Astrocyte of the cerebellum (primary cell): Measurements from ENCODE around the gene IWS1.

Experiments
- DNase-seq: peaks from one replicate; pipeline ENCODE4 v3.0.0-alpha.2; 2011; ENCODE audit warnings: low read depth
- H3K4me3 ChIP-seq: 2 replicates; pipeline ENCODE4 v1.5.1; 2011; ENCODE audit warnings: mild to moderate bottlenecking, low read depth, low read length, moderate library complexity
- CTCF ChIP-seq: IDR thresholded peaks from 2 replicates; pipeline ENCODE4 v1.5.1; 2012; ENCODE audit warnings: low read length, low read depth, moderate library complexity, mild to moderate bottlenecking; ENCODE audit errors: missing control alignments
- in situ Hi-C: cut with HindIII; loops from 2 replicates; pipeline ENCODE4 v1.10.0; 2017; ENCODE audit warnings: low sequenced_read_pairs

IWS1 gene

DNA sequence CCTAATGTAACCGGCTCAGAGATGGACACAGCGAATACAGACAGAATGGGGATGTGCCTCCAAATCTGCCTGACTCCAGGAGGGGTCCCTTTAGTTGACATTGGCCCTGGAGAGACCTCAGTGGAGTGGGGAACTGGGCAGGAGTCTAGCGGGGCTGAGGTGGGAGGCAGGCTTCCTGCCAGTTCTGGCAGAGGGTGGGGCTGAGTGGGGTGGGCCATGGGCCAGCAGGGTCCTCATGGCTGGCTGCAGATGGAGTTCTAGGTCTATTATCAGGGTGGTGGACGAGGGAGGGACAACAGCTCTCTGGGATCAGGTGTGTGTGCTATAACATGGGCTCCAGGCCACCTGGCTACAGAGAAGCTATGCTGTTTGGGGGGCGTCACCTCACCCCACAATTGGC, 86.9 kb downstream of the IWS1 start:
- no peak for TF ChIP-seq CTCF
- in situ Hi-C loops, result no loop called here
- no peak for DNase-seq
- no peak overlapping the region for H3K4me3 ChIP-seq

DNA sequence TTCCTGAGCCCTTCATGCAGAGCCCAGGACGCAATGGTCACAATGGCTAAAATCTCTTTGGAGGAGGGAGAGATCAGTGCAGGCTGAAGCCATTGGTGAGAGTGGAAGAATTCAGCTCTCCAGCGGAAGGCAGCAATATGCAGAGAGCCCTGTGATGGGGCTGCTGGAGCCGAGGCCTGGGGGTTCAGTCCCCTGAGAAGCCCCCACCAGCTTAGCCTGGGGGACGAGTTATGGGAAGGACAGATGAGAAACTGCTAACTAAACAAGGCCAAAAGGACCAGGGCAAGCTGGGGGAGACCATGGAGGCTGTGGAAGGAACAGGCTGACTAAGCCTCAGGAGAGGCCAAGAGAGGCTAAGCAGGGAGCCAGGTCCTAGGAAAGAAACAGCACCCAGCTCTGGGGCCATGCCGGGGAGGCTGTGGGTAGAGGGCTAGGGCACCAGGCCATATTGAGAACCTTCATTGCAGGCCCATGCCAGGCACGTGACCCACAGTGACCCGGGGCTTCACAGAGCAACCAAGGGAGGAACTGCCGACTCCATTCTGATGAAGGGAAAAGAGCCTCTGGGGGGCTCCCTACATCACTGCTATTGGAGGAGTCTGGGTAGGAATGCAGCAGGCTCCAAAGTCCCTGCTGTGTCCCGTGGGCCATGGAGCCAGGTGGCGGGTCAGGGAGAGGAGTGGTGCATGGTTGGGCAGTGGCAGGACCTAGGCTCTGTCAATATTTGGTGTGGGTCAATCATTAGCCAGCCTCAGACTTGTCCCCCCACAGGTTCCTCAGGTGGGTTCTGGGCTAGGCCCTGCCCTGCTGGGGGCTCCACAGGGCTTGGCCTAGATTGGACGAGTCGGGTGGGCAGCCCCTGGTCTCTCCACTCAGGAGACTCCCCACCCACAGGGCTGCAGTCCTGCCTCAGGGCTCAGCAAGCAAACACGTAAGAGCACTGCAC, 88.2 kb downstream of the IWS1 start:
- in situ Hi-C loops, result no loop called here
- no peak for DNase-seq
- no peak overlapping the region for H3K4me3 ChIP-seq
- TF ChIP-seq CTCF, result no peak

GRCh38 chr2:127437056-127437455, 89.2 kb downstream of the IWS1 start:
- no peak for DNase-seq
- H3K4me3 ChIP-seq, result no peak overlapping the region
- in situ Hi-C loops, result no loop called here
- TF ChIP-seq CTCF, result no peak

DNA sequence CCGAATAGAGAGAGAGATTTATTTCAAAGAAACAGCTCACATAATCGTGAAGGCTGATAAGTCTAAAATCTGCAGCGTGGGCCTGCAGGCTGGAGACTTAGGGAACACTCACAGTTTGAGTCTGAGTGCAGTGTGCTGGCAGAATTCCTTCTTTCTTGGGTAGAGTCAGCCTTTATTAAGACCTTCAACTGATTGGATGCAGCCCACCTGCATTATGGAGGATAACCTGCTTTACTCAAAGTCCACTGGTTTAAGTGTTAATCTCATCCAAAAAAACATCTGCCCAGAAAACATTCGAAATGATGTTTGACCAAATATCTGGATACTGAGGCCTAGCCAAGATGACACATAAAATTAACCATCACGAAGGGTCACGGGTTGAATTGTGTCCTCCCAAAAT, 91.8 kb downstream of the IWS1 start:
- no peak for TF ChIP-seq CTCF
- in situ Hi-C loops, result no loop called here
- DNase-seq, result no peak
- H3K4me3 ChIP-seq, result no peak overlapping the region

- in situ Hi-C loops, result no loop called here
- H3K4me3 ChIP-seq, result no peak overlapping the region
- TF ChIP-seq CTCF, result no peak
- DNase-seq, result no peak
These were observed 94.8 kb downstream of the IWS1 start for GRCh38 chr2:127431408-127432023.
